Adrenal gland (tissue), 12 donors: ENCODE data around the gene MAP3K12. TPM values are rescaled to one million over a fixed set of nuclear protein-coding genes. Genes with fewer than 3 reads are reported as not detected.

Experiments
- DNase-seq, 7 donors: peaks; one replicate each; pipeline ENCODE4 v3.0.0-alpha.2; 2019 to 2020
- H3K27ac ChIP-seq, 5 donors: fragments of 200-600 bp; sonication (generic) in 4 of 5; 1 replicate in 3 of 5; 2 replicates in 2 of 5; pipeline versions ENCODE4 v1.5.1 to v1.8.0; 2016 to 2020; ENCODE audit warnings: mild to moderate bottlenecking in 1 of 5
- H3K27me3 ChIP-seq: fragments of 200-600 bp; 2 replicates; pipeline ENCODE4 v1.8.0; 2021
- H3K36me3 ChIP-seq, 2 donors: fragments of 200-600 bp; replicated peaks in 1 of 2; 1 replicate in 1 of 2; 2 replicates in 1 of 2; pipeline versions ENCODE4 v1.5.1 to v1.8.0; 2018 to 2022
- H3K4me1 ChIP-seq, 2 donors: fragments of 200-600 bp; replicated peaks in 1 of 2; 1 replicate in 1 of 2; 2 replicates in 1 of 2; pipeline versions ENCODE4 v1.5.1 to v1.8.0; 2018 to 2021
- H3K4me3 ChIP-seq, 4 donors: fragments of 200-600 bp; sonication (generic) in 3 of 4; one replicate each; pipeline ENCODE4 v1.5.1; 2016 to 2018
- H3K9me3 ChIP-seq, 3 donors: fragments of 200-600 bp; sonication (generic) in 1 of 3; replicated peaks in 1 of 3; 1 replicate in 2 of 3; 2 replicates in 1 of 3; pipeline versions ENCODE4 v1.5.1 to v1.8.0; 2016 to 2021
- CTCF ChIP-seq, 6 experiments: fragments of 450-650 bp in 4 of 6; fragments of 200-600 bp in 2 of 6; sonication (generic) in 1 of 6; IDR thresholded peaks; 1 replicate in 5 of 6; 2 replicates in 1 of 6; pipeline versions ENCODE4 v1.5.1 to v1.8.0; 2016 to 2021; ENCODE audit warnings: antibody characterized with exemption in 6 of 6, mild to moderate bottlenecking in 2 of 6, moderate library complexity in 1 of 6
- POLR2A ChIP-seq, 2 donors: fragments of 450-650 bp; IDR thresholded peaks; one replicate each; pipeline ENCODE4 v1.6.1; 2017; ENCODE audit warnings: antibody characterized with exemption in 2 of 2, mild to moderate bottlenecking in 2 of 2, moderate library complexity in 1 of 2
- WGBS, 4 donors: extraction: QIAGEN DNeasy Blood & Tissue Kit in 2 of 4; methylation state at CpG; one replicate each; pipeline versions ENCODE4 v1.1.5 to v1.1.7; 2013 to 2017; 5-methylcytosine and 5-hydroxymethylcytosine counted together
- intact Hi-C, 2 donors: fragments of 100-400 bp; cut with DNase I; formaldehyde crosslinking; loops; one replicate each; pipeline versions ENCODE4 v1.14.1 to v1.15.0; 2022 to 2023
- polyA plus RNA-seq, 3 donors: library from polyadenylated mRNA; stranded (reverse); fragments of 200-250 nt in 2 of 3; fragments of 350-450 nt in 1 of 3; fragmentation: Illumina TruSeq in 1 of 3; extraction: RNeasy Lipid Tissue Mini Kit (QIAGEN cat#74804) in 1 of 3; gene quantifications; one replicate each; pipeline ENCODE4 v1.2.3, GENCODE V29; 2013 to 2014
- total RNA-seq, 9 donors: library from RNA; depleted of rRNA in 4 of 9; stranded (reverse); fragments of >200 nt in 4 of 9; fragments of 120-200 nt in 1 of 9; fragmentation: NEBNext Ultra II Directional in 1 of 9; extraction: Animal tissue kit (Norgen Biotek cat#: 25700) in 1 of 9; gene quantifications; one replicate each; pipeline versions ENCODE4 v1.1.0 to v1.2.4, GENCODE V29; 2013 to 2023
- donor health status: healthy with polysubstance abuse.
- donor health status: Bipolar disorder and iron deficiency.
- donor health status: DM: yes; HTN: yes; CAD: no.
- donor health status: DM: no; HTN: no; CAD: no.
- donor health status: DM: no; HTN: no; CAD: no.
- donor health status: DM: yes; HTN: yes; CAD: no.

MAP3K12 gene
- total and polyA plus RNA-seq, 12 donors: 6.9 to 85.1 (median 16.9) TPM

GRCh38 chr12:53506450-53506785 is 7.2 kb upstream of the MAP3K12 start:
- peak overlapping the region in 3 of 5 donors; percentile 74 to 90 (median 78) for H3K27ac ChIP-seq
- WGBS, 4 donors: 24 to 36% (median 35%) methylated on average over 2 of the region's 2 CpGs; no CpG with 5 or more reads in 1 of the 4 donors

GRCh38 chr12:53505555-53506449 is 6.5 kb upstream of the MAP3K12 start:
- TF ChIP-seq POLR2A (IDR thresholded peaks at IDR 0.05) (no peak), CTCF (IDR thresholded peaks at IDR 0.05) (no peak)
- H3K27me3 ChIP-seq: no peaks in the 10 kb centered on the region
- WGBS, 4 donors: 75 to 80% (median 79%) methylated on average over 12 to 19 of the region's 19 CpGs
- H3K9me3 ChIP-seq: no peaks in the 10 kb centered on the region
- intact Hi-C loops: loop anchor here in 1 of 2 donors (5.0 to 10.0 kb wide), 2 partner anchors 154 to 181 kb away; partner anchors contain the start of gene AAAS
- peak overlapping the region in 4 of 5 donors; percentile 38 to 90 (median 76) for H3K27ac ChIP-seq
- peaks cover 0 to 39% of the 10 kb centered on the region in 2 donors for H3K36me3 ChIP-seq
- peak in 3 of 7 donors; percentile 49 to 58 (median 51) for DNase-seq
- peaks cover 15 to 37% of the 10 kb centered on the region in 2 donors for H3K4me1 ChIP-seq
- no peak overlapping the region for H3K4me3 ChIP-seq

More at GRCh38 chr12:53506450-53506785, 7.2 kb upstream of the MAP3K12 start:
- no peak overlapping the region for H3K4me3 ChIP-seq
- H3K9me3 ChIP-seq: no peaks in the 10 kb centered on the region
- no peak for TF ChIP-seq POLR2A (IDR thresholded peaks at IDR 0.05)
- no peak for TF ChIP-seq CTCF (IDR thresholded peaks at IDR 0.05)
- DNase-seq: peak in 1 of 7 donors; percentile 52
- intact Hi-C loops: loop anchor here in 1 of 2 donors (5.0 to 10.0 kb wide), 2 partner anchors 154 to 182 kb away; partner anchors contain the start of gene AAAS
- no peaks in the 10 kb centered on the region for H3K27me3 ChIP-seq
- peaks cover 0 to 43% of the 10 kb centered on the region in 2 donors for H3K36me3 ChIP-seq
- peaks cover 14 to 37% of the 10 kb centered on the region in 2 donors for H3K4me1 ChIP-seq

- peak in 1 of 2 donors; percentile 64 for TF ChIP-seq POLR2A (IDR thresholded peaks at IDR 0.05)
- TF ChIP-seq CTCF (IDR thresholded peaks at IDR 0.05): no peak
- Histone ChIP-seq H3K9me3 (no peaks in the 10 kb centered on the region), H3K4me1 (peaks cover 17 to 37% of the 10 kb centered on the region in 2 donors), H3K27ac (peak overlapping the region in 4 of 5 donors; percentile 38 to 90 (median 76)), H3K4me3 (no peak overlapping the region), H3K27me3 (no peaks in the 10 kb centered on the region), H3K36me3 (peaks cover 0 to 32% of the 10 kb centered on the region in 2 donors)
- WGBS, 4 donors: 57 to 79% (median 65%) methylated on average over 6 to 10 of the region's 10 CpGs
- intact Hi-C loops: loop anchor here in 1 of 2 donors (5.0 to 10.0 kb wide), 2 partner anchors 153 to 180 kb away; partner anchors contain the start of gene AAAS
- DNase-seq: peak; percentile 73 to 90 (median 88)
These were observed 5.8 kb upstream of the MAP3K12 start for GRCh38 chr12:53505086-53505485.
